Left lung (tissue), 10 donors: ENCODE measurements around the gene SLC35G2. TPM values are rescaled to one million over a fixed set of nuclear protein-coding genes. Genes with fewer than 3 reads are reported as not detected.
"Not testable (repeated sequence)": the region's sequence is repeated elsewhere in the genome, so short reads cannot be mapped to it uniquely, and the experiment has no call there.

Experiments used
- ATAC-seq: fragments of 200-7000 bp; cut with Tn5 transposase; one replicate; pipeline ENCODE4 v1.9.1; 2020; ENCODE audit warnings: moderate library complexity
- DNase-seq, 4 donors: peaks; one replicate each; pipeline ENCODE4 v3.0.0-alpha.2; 2013 to 2020
- H3K27ac ChIP-seq, 2 donors: fragments of 200-600 bp; sonication (generic) in 1 of 2; one replicate each; pipeline versions ENCODE4 v1.5.0 to v1.8.0; 2020 to 2021
- H3K27me3 ChIP-seq, 2 donors: fragments of 200-600 bp; sonication (generic) in 1 of 2; one replicate each; pipeline versions ENCODE4 v1.5.0 to v1.8.0; 2020 to 2021
- H3K36me3 ChIP-seq, 2 donors: fragments of 200-600 bp; sonication (generic) in 1 of 2; one replicate each; pipeline versions ENCODE4 v1.5.0 to v1.8.0; 2020 to 2021
- H3K4me1 ChIP-seq, 2 donors: fragments of 200-600 bp; one replicate each; pipeline ENCODE4 v1.8.0; 2021
- H3K4me3 ChIP-seq, 2 donors: fragments of 200-600 bp; sonication (generic) in 1 of 2; one replicate each; pipeline versions ENCODE4 v1.5.0 to v1.8.0; 2020 to 2021; ENCODE audit warnings: mild to moderate bottlenecking in 1 of 2
- H3K9me3 ChIP-seq, 2 donors: fragments of 200-600 bp; sonication (generic) in 1 of 2; one replicate each; pipeline versions ENCODE4 v1.5.0 to v1.8.0; 2020 to 2021
- CTCF ChIP-seq, 2 donors: fragments of 200-600 bp; sonication (generic) in 1 of 2; IDR thresholded peaks; one replicate each; pipeline versions ENCODE4 v1.5.0 to v1.8.0; 2021; ENCODE audit warnings: antibody characterized with exemption in 2 of 2
- intact Hi-C, 2 donors: fragments of 100-400 bp; cut with DNase I; formaldehyde crosslinking; loops; one replicate each; pipeline versions ENCODE4 v1.11.2 to v1.14.2; 2022
- polyA plus RNA-seq, 6 donors: library from polyadenylated mRNA; unstranded; fragments of 120-200 nt; gene quantifications; one replicate each; pipeline ENCODE4 v1.2.1, GENCODE V29; 2013; ENCODE audit not compliant: insufficient read length in 6 of 6
- total RNA-seq, 2 donors: library from RNA; stranded (reverse); fragmentation: NEBNext Ultra II Directional; extraction: Animal tissue kit (Norgen Biotek cat#: 25700); gene quantifications; one replicate each; pipeline ENCODE4 v1.2.1, GENCODE V29; 2021
- donor health status: DM: no; HTN: yes; CAD: no.
- donor health status: DM: no; HTN: no; CAD: no.

Gene SLC35G2
- total and polyA plus RNA-seq, 8 donors: 4.1 to 5.9 (median 4.9) TPM

- TF ChIP-seq CTCF (IDR thresholded peaks at IDR 0.05): no peak
- Histone ChIP-seq H3K36me3 (peaks cover 0 to 5% of the 10 kb centered on the region in 2 donors), H3K4me1 (peaks cover 0 to 25% of the 10 kb centered on the region in 2 donors), H3K9me3 (no peaks in the 10 kb centered on the region), H3K27ac (peak overlapping the region; percentile 2 to 41), H3K4me3 (no peak overlapping the region), H3K27me3 (no peaks in the 10 kb centered on the region)
- ATAC-seq (peak; percentile 39), DNase-seq (no peak)
- intact Hi-C loops: no loop called here
These were observed 75.0 kb downstream of the SLC35G2 start for GRCh38 chr3:136893848-136894443.

- peaks cover 0 to 48% of the 10 kb centered on the region in 2 donors for H3K4me1 ChIP-seq
- ATAC-seq, DNase-seq, H3K9me3 ChIP-seq, H3K4me3 ChIP-seq, intact Hi-C loops, H3K36me3 ChIP-seq, H3K27me3 ChIP-seq, H3K27ac ChIP-seq: not testable (repeated sequence)
These were observed 78.2 kb downstream of the SLC35G2 start for GRCh38 chr3:136897171-136897570.

- Histone ChIP-seq H3K9me3 (peaks cover 0 to 2% of the 10 kb centered on the region in 2 donors), H3K4me3 (no peak overlapping the region), H3K27ac (peak overlapping the region in 1 of 2 donors; percentile 1), H3K27me3 (no peaks in the 10 kb centered on the region), H3K4me1 (peaks cover 0 to 52% of the 10 kb centered on the region in 2 donors), H3K36me3 (no peaks in the 10 kb centered on the region)
- TF ChIP-seq CTCF (IDR thresholded peaks at IDR 0.05): no peak
- ATAC-seq (no peak), DNase-seq (no peak)
- intact Hi-C loops: no loop called here
These were observed 79.6 kb downstream of the SLC35G2 start for GRCh38 chr3:136898549-136898948.

GRCh38 chr3:136898954-136899353 lies 80.0 kb downstream of the SLC35G2 start:
- Histone ChIP-seq H3K36me3 (no peaks in the 10 kb centered on the region), H3K27me3 (no peaks in the 10 kb centered on the region), H3K4me3 (no peak overlapping the region), H3K9me3 (peaks cover 0 to 6% of the 10 kb centered on the region in 2 donors), H3K4me1 (peaks cover 0 to 48% of the 10 kb centered on the region in 2 donors), H3K27ac (peak overlapping the region in 1 of 2 donors; percentile 1)
- TF ChIP-seq CTCF (IDR thresholded peaks at IDR 0.05): no peak
- ATAC-seq (no peak), DNase-seq (no peak)
- intact Hi-C loops: no loop called here

- no peak overlapping the region for H3K4me3 ChIP-seq
- peaks cover 0 to 12% of the 10 kb centered on the region in 2 donors for H3K9me3 ChIP-seq
- H3K4me1 ChIP-seq: peaks cover 0 to 42% of the 10 kb centered on the region in 2 donors
- H3K27ac ChIP-seq: peak overlapping the region in 1 of 2 donors; percentile 10
- no peaks in the 10 kb centered on the region for H3K27me3 ChIP-seq
- intact Hi-C loops: no loop called here
- ATAC-seq (no peak), DNase-seq (no peak)
- H3K36me3 ChIP-seq: no peaks in the 10 kb centered on the region
- TF ChIP-seq CTCF (IDR thresholded peaks at IDR 0.05): no peak
These were observed 80.8 kb downstream of the SLC35G2 start for GRCh38 chr3:136899622-136900158.

- DNase-seq, ATAC-seq: not testable (repeated sequence)
These were observed 81.8 kb downstream of the SLC35G2 start for GRCh38 chr3:136900694-136901093.

More at GRCh38 chr3:136900694-136901093, 81.8 kb downstream of the SLC35G2 start:
- H3K36me3 ChIP-seq, H3K4me3 ChIP-seq, H3K27me3 ChIP-seq, intact Hi-C loops, H3K27ac ChIP-seq: not testable (repeated sequence)
- peaks cover 0 to 15% of the 10 kb centered on the region in 2 donors for H3K9me3 ChIP-seq
- peaks cover 0 to 42% of the 10 kb centered on the region in 2 donors for H3K4me1 ChIP-seq
